Measurements from ENCODE around the gene PAPPA2.

- TF ChIP-seq POLR2AphosphoS5 (IDR thresholded peaks at IDR 0.05): no peak
- TF ChIP-seq CTCF (IDR thresholded peaks at IDR 0.05): no peak
- TF ChIP-seq POLR2A (IDR thresholded peaks at IDR 0.05): no peak
- no peak for TF ChIP-seq EP300 (IDR thresholded peaks at IDR 0.05)
These were observed 289.5 kb downstream of the PAPPA2 start for GRCh38 chr1:176752505-176752904.
